ENCODE data around the gene VPS9D1.
"Not testable (repeated sequence)": the region's sequence is repeated elsewhere in the genome, so short reads cannot be mapped to it uniquely, and the experiment has no call there.

The VPS9D1 gene

GRCh38 chr16:89691986-89692569 is 28.6 kb downstream of the VPS9D1 start:
- DNase-seq = no peak

- DNase-seq = no peak
Observed at GRCh38 chr16:89691231-89691985, 29.3 kb downstream of the VPS9D1 start.

GRCh38 chr16:89690392-89690901 is 30.3 kb downstream of the VPS9D1 start:
- no peak for DNase-seq

GRCh38 chr16:89689621-89690020 is 31.1 kb downstream of the VPS9D1 start:
- not testable (repeated sequence) for DNase-seq

GRCh38 chr16:89689142-89689541 is 31.6 kb downstream of the VPS9D1 start:
- no peak for DNase-seq

- DNase-seq = no peak
Observed at GRCh38 chr16:89688395-89688794, 32.3 kb downstream of the VPS9D1 start.

- no peak for DNase-seq
Observed at GRCh38 chr16:89687092-89687940, 33.4 kb downstream of the VPS9D1 start.

- peak; percentile 77 for DNase-seq
Observed at GRCh38 chr16:89686520-89687091, 34.1 kb downstream of the VPS9D1 start, which contains the start of gene CDK10. CDK10 (plus strand) TSS chr16:89686689; CDS start chr16:89686711, 22 bp downstream.

- no peak for DNase-seq
Observed at GRCh38 chr16:89685916-89686315, 34.8 kb downstream of the VPS9D1 start.

- no peak for DNase-seq
Observed at GRCh38 chr16:89678258-89678657, 42.4 kb downstream of the VPS9D1 start.

GRCh38 chr16:89672177-89672941 is 48.3 kb downstream of the VPS9D1 start:
- no peak for DNase-seq

GRCh38 chr16:89671565-89671964 is 49.1 kb downstream of the VPS9D1 start:
- not testable (repeated sequence) for DNase-seq

- no peak for DNase-seq
Observed at GRCh38 chr16:89670496-89671431, 49.9 kb downstream of the VPS9D1 start.

- no peak for DNase-seq
Observed at GRCh38 chr16:89669755-89670154, 50.9 kb downstream of the VPS9D1 start.

GRCh38 chr16:89668790-89669158 is 51.9 kb downstream of the VPS9D1 start:
- DNase-seq = no peak

- no peak for DNase-seq
Observed at GRCh38 chr16:89667633-89668032, 53.1 kb downstream of the VPS9D1 start.

GRCh38 chr16:89667000-89667399 is 53.7 kb downstream of the VPS9D1 start:
- not testable (repeated sequence) for DNase-seq

- not testable (repeated sequence) for DNase-seq
Observed at GRCh38 chr16:89664238-89664637, 56.5 kb downstream of the VPS9D1 start.

- no peak for DNase-seq
Observed at GRCh38 chr16:89661215-89661614, 59.5 kb downstream of the VPS9D1 start.

GRCh38 chr16:89660146-89660545 is 60.6 kb downstream of the VPS9D1 start:
- no peak for DNase-seq

Data from stimulated activated naive CD4-positive, alpha-beta T cell treated with Interleukin-2 at 50 U/mL for 16 hours (primary cell).